HG03354 (cell line): ENCODE results near the gene IGFN1.

Experiments
- ATAC-seq: cut with Tn5 transposase; IDR thresholded peaks from one replicate; pipeline ENCODE4 v1.9.1; 2021; ENCODE audit warnings: mild to moderate bottlenecking; ENCODE audit not compliant: unreplicated experiment, poor library complexity, severe bottlenecking

IGFN1 gene

DNA sequence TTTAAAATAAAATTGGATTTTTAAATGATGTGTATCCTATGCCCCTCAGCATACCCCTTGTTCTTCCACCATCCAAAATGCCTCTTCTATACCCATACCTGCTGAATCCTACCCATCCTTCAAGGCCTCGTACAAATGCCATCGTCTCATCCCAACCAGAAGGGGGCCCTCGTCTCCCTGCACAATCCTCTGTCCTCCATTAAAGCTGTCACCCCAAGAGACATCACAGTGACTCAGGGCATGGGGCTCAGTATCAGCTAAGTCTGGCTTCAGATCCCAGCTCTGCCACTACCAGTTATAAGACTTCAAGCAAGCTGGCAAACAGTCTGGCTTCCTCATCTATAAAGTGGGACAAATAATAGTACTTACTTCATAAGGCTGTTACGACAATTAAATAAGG, 23.8 kb downstream of the IGFN1 start:
- ATAC-seq: no peak

DNA sequence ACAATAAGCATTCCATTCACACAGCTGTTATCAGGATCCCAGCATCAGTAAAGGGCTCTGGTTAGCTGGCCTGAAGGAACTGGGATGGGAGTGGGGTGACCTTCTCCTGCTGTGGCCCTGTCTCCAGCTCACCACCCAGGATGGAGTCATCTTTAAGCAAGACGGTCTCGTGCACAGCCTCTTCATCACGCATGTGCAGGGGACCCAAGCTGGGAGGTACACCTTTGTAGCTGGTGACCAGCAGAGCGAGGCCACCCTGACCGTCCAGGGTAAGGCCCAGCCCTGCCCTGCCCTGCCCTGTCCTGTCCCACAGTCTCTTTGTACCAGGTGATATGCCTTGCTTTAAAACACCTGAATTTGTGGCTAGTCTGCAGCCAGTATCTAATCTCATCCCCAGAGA, 24.3 kb downstream of the IGFN1 start:
- no peak for ATAC-seq

DNA sequence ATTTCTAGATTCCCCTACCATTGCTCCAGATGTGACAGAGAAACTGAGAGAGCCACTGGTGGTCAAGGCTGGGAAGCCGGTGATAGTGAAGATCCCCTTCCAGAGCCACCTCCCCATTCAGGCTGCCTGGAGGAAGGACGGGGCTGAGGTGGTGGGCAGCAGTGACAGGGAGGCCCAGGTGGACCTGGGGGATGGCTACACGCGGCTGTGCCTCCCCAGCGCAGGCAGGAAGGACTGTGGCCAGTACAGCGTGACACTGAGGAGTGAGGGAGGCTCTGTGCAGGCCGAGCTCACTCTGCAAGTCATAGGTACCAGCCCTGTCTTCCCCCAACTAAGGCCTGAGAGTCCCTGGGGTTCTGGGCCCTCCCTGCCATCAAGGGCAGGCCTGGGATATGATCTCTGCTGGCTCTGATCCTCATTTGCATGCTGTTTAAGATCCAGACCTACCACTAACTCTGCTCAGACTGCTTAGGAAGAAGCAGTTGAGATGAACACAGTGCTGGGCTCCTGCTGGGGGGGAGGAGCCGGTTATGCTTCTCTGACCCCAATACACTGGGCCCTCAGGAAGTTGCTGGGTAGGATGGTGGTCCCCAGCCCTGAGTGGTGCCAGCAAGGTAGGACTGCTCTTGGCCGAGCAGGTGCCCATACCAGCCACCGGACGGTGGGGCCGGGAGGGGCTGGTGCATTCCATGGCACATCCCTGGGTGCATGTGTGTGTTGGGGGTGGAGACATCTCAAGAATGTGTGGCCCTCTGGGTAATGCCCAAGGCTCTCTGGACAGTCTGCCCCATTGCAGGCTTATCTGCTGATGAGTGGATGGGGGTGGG, 25.1 kb downstream of the IGFN1 start:
- no peak for ATAC-seq

- no peak for ATAC-seq
These were observed 25.9 kb downstream of the IGFN1 start for GRCh38 chr1:201216395-201217085.

GRCh38 chr1:201217146-201217545, 26.5 kb downstream of the IGFN1 start:
- no peak for ATAC-seq

- ATAC-seq: no peak
These were observed 27.2 kb downstream of the IGFN1 start for GRCh38 chr1:201217851-201218250.

DNA sequence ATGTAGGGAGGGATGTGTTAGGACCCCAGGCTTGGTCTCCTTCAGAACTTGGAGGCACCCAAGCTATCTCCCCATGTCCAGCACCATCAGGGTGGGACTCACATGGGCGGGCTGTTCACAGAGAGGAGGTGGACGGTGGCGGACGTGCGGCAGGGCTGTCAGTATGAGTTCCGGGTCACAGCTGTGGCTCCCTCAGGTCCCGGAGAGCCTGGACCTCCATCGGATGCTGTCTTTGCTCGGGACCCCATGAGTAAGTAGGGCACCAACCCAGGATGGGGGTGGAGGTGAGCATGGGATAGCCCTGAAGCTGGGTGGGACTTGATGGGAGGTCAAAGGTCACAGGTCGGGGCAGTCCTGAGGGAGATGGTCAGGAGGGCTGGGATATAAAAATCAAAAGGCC, 27.8 kb downstream of the IGFN1 start:
- no peak for ATAC-seq

- ATAC-seq: no peak
These were observed 29.1 kb downstream of the IGFN1 start for GRCh38 chr1:201219481-201220387.

DNA sequence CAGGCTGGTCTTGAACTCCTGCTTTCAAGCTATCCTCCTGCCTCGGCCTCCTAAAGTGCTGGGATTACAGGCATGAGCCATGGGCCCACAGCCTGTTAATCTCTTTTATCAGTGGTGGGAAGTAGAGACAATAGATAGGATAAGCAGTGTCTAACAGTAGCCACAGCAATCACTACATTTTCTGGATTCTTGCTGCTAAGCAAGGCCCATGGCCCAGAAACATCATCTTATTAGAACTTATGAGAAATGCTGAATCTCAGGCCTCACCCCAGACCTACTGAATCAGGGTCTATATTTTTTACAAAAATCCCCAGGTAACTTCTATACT, 29.7 kb downstream of the IGFN1 start:
- no peak for ATAC-seq

DNA sequence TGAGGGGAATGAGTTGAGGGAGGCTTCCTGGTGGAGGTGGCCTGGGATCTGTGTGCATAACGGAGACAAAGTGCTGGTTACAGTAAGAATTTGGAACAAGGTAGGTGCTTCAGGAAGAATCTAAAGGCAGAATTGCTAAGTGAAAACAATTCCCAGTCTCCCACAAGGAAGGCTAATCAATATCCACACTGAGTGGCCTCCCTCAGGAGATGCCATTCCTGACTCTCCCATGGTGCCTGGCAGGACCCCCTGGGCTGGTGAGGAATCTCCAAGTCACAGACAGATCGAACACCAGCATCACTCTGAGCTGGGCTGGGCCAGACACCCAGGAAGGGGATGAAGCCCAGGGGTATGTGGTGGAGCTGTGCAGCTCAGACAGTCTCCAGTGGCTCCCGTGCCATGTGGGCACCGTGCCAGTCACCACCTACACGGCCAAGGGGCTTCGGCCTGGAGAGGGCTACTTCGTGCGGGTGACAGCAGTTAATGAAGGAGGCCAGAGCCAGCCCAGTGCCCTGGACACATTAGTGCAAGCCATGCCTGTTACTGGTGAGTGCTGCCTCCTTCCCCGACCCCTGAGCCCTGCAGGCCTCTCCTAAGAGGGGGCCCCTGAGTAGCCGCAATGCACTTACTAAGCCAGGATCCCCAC, 30.7 kb downstream of the IGFN1 start:
- no peak for ATAC-seq

GRCh38 chr1:201222125-201222524, 31.5 kb downstream of the IGFN1 start:
- no peak for ATAC-seq

- no peak for ATAC-seq
These were observed 33.4 kb downstream of the IGFN1 start for GRCh38 chr1:201223852-201224665.

- ATAC-seq: no peak
These were observed 34.2 kb downstream of the IGFN1 start for GRCh38 chr1:201224666-201225370.

GRCh38 chr1:201226178-201226514, 35.5 kb downstream of the IGFN1 start:
- no peak for ATAC-seq

- ATAC-seq: no peak
These were observed 36.4 kb downstream of the IGFN1 start for GRCh38 chr1:201226859-201227488.

GRCh38 chr1:201228011-201228983, 37.7 kb downstream of the IGFN1 start:
- ATAC-seq: no peak

DNA sequence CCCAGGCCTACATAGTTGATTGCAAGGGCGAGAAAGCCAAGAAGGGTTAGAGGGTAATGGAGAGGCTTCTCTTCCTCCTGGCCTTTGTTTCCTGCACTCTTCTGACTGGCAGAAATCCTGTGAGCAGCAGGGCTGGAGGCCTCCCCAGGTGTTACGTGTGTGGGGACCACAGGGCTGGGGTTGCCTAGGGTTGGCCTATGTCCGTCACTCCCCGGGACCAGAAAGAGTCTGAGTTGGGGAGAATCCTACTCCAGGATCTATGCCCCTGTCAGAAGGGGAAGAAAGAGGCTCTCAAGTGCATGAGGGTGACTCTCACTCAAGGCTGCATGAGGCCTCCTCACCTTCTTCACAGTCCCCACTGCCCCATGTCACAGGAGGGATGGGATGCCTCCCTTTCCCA, 38.5 kb downstream of the IGFN1 start:
- no peak for ATAC-seq
